HCT116 (cell line): Measurements from ENCODE around the gene CARD10. TPM values are rescaled to one million over a fixed set of nuclear protein-coding genes. Genes with fewer than 3 reads are reported as not detected.

Source experiments
- ATAC-seq: fragments of 200-7000 bp; cut with Tn5 transposase; 2 replicates; pipeline ENCODE4 v1.9.1; 2020; ENCODE audit warnings: mild to moderate bottlenecking, moderate library complexity
- BruUV-seq: library from RNA; stranded (reverse); fragments of 400-500 nt; replicated peaks from 2 replicates; lab custom pipeline; 2021; lab: Mats Ljungman, UMichigan
- CTCF ChIA-PET: fragments of 300-600 bp; sonication (Branson Sonifier 250); formaldehyde crosslinking; loops from one replicate; lab custom pipeline; 2021; ENCODE audit warnings: antibody characterized with exemption; lab: Charles Lee
- POLR2A ChIA-PET: fragments of 300-600, 350-600 bp; sonication (Branson Sonifier 250); formaldehyde crosslinking; loops from one replicate; lab custom pipeline; 2021; ENCODE audit warnings: antibody characterized with exemption; lab: Charles Lee
- RAD21 ChIA-PET, 2 experiments: fragments of 300-600 bp; sonication (Branson Sonifier 250); formaldehyde crosslinking; loops; one replicate each; lab custom pipeline; 2023; ENCODE audit warnings: low total read pairs in 2 of 2; ENCODE audit not compliant: uncharacterized antibody in 2 of 2, unreplicated experiment in 2 of 2, low non-redundant PET in 1 of 2; lab: Charles Lee
- DNase-seq: peaks from one replicate; pipeline ENCODE4 v3.0.0-alpha.2; 2010; ENCODE audit warnings: low read depth, low spot score
- H2AFZ ChIP-seq: fragments of 200-600 bp; shearing (Covaris generic), sonication (generic); 2 replicates; pipeline ENCODE4 v1.6.1; 2017; ENCODE audit warnings: low read depth, mixed run types, mixed read lengths, antibody characterized with exemption, low read length; ENCODE audit not compliant: poor library complexity, severe bottlenecking
- H3K27ac ChIP-seq: 2 replicates; pipeline ENCODE4 v1.5.1; 2012; ENCODE audit warnings: low read depth, low read length
- H3K27me3 ChIP-seq: fragments of 200-600 bp; sonication (generic); 2 replicates; pipeline ENCODE4 v1.6.1; 2016; ENCODE audit warnings: mixed run types, low read length, mixed read lengths; ENCODE audit not compliant: insufficient read depth
- H3K36me3 ChIP-seq, 2 experiments: fragments of 200-500 bp in 1 of 2; fragments of 200-600 bp in 1 of 2; sonication (Bioruptor generic) in 1 of 2; sonication (generic) in 1 of 2; 2 replicates each; pipeline versions ENCODE4 v1.5.1 to v1.6.1; 2014 to 2016; ENCODE audit warnings: low read length in 2 of 2, inconsistent platforms in 1 of 2, mixed read lengths in 1 of 2, mixed run types in 1 of 2; ENCODE audit not compliant: insufficient read depth in 2 of 2, control insufficient read depth in 1 of 2
- H3K4me1 ChIP-seq, 2 experiments: fragments of 200-600 bp in 1 of 2; sonication (generic) in 1 of 2; 2 replicates each; pipeline versions ENCODE4 v1.5.1 to v1.6.1; 2012 to 2017; ENCODE audit warnings: low read length in 2 of 2, inconsistent platforms in 1 of 2, mild to moderate bottlenecking in 1 of 2, mixed read lengths in 1 of 2, mixed run types in 1 of 2, moderate library complexity in 1 of 2; ENCODE audit not compliant: insufficient read depth in 2 of 2, control insufficient read depth in 1 of 2
- H3K4me2 ChIP-seq: fragments of 200-600 bp; sonication (generic); 2 replicates; pipeline ENCODE4 v1.6.1; 2017; ENCODE audit warnings: mixed run types, low read length, mixed read lengths
- H3K4me3 ChIP-seq, 2 experiments: fragments of 200-600 bp in 1 of 2; sonication (generic) in 1 of 2; replicated peaks in 1 of 2; 2 replicates each; pipeline ENCODE4 v1.5.1; 2011 to 2016; ENCODE audit warnings: low read length in 2 of 2, control low read depth in 1 of 2, low read depth in 1 of 2, mild to moderate bottlenecking in 1 of 2, mixed read lengths in 1 of 2, mixed run types in 1 of 2
- H3K79me2 ChIP-seq: fragments of 200-600 bp; sonication (generic); 2 replicates; pipeline ENCODE4 v1.6.1; 2017; ENCODE audit warnings: mild to moderate bottlenecking, mixed run types, low read length, moderate library complexity, mixed read lengths; ENCODE audit not compliant: insufficient read depth
- H3K9ac ChIP-seq: fragments of 200-600 bp; sonication (generic); 2 replicates; pipeline ENCODE4 v1.6.1; 2016; ENCODE audit warnings: low read length, mixed read lengths
- H3K9me2 ChIP-seq: fragments of 200-600 bp; sonication (generic), shearing (Covaris generic); 2 replicates; pipeline ENCODE4 v1.6.1; 2017; ENCODE audit warnings: mixed run types, mild to moderate bottlenecking, moderate library complexity; ENCODE audit not compliant: insufficient read depth
- H3K9me3 ChIP-seq, 2 experiments: fragments of 200-500 bp in 1 of 2; fragments of 200-600 bp in 1 of 2; sonication (Bioruptor generic) in 1 of 2; sonication (generic) in 1 of 2; 2 replicates each; pipeline ENCODE4 v1.6.1; 2014 to 2017; ENCODE audit warnings: low read length in 2 of 2, mixed read lengths in 2 of 2, inconsistent platforms in 1 of 2, low read depth in 1 of 2, mild to moderate bottlenecking in 1 of 2, mixed run types in 1 of 2, moderate library complexity in 1 of 2; ENCODE audit not compliant: control insufficient read depth in 1 of 2, insufficient read depth in 1 of 2
- H4K20me1 ChIP-seq: fragments of 200-600 bp; sonication (generic), shearing (Covaris generic); 2 replicates; pipeline ENCODE4 v1.6.1; 2017; ENCODE audit warnings: mixed run types, mild to moderate bottlenecking, moderate library complexity; ENCODE audit not compliant: insufficient read depth
- CBX3 ChIP-seq: IDR thresholded peaks from 2 replicates; pipeline ENCODE4 v1.6.1; 2012; ENCODE audit warnings: low read depth
- EGR1 ChIP-seq: IDR thresholded peaks from 2 replicates; pipeline ENCODE4 v1.6.1; 2012; ENCODE audit warnings: low read depth
- ELF1 ChIP-seq: IDR thresholded peaks from 2 replicates; pipeline ENCODE4 v1.6.1; 2012; ENCODE audit warnings: low read depth, borderline replicate concordance
- EZH2phosphoT487 ChIP-seq: fragments of 200-600 bp; IDR thresholded peaks from 2 replicates; pipeline ENCODE4 v1.6.1; 2018; ENCODE audit warnings: antibody characterized with exemption, borderline replicate concordance
- FOSL1 ChIP-seq: IDR thresholded peaks from 2 replicates; pipeline ENCODE4 v1.6.1; 2012; ENCODE audit warnings: low read depth
- JUND ChIP-seq: IDR thresholded peaks from 2 replicates; pipeline ENCODE4 v1.6.1; 2012
- MAX ChIP-seq: IDR thresholded peaks from 2 replicates; pipeline ENCODE4 v1.6.1; 2012
- POLR2A ChIP-seq: IDR thresholded peaks from 2 replicates; pipeline ENCODE4 v1.7.0; 2011; ENCODE audit warnings: borderline replicate concordance; ENCODE audit not compliant: insufficient read depth, insufficient read length; ENCODE audit errors: extremely low read depth
- POLR2AphosphoS5 ChIP-seq: IDR thresholded peaks from 2 replicates; pipeline ENCODE4 v1.6.1; 2011; ENCODE audit warnings: mild to moderate bottlenecking, low read depth, low read length, moderate library complexity
- REST ChIP-seq: IDR thresholded peaks from 2 replicates; pipeline ENCODE4 v1.6.1; 2012; ENCODE audit warnings: low read depth
- SIN3A ChIP-seq: IDR thresholded peaks from 2 replicates; pipeline ENCODE4 v1.6.1; 2012; ENCODE audit warnings: low read depth
- TCF7L2 ChIP-seq: IDR thresholded peaks from 2 replicates; pipeline ENCODE4 v1.7.0; 2011; ENCODE audit warnings: borderline replicate concordance, inconsistent platforms; ENCODE audit not compliant: insufficient read depth, insufficient read length; ENCODE audit errors: extremely low read depth
- ZBTB33 ChIP-seq: IDR thresholded peaks from 2 replicates; pipeline ENCODE4 v1.6.1; 2011; ENCODE audit warnings: mild to moderate bottlenecking, low read length, moderate library complexity; ENCODE audit not compliant: insufficient replicate concordance; ENCODE audit errors: extremely low read depth
- ZFX ChIP-seq: fragments of 450-650 bp; IDR thresholded peaks from 2 replicates; pipeline ENCODE4 v1.6.1; 2017
- intact Hi-C: fragments of 100-400 bp; cut with micrococcal nuclease; formaldehyde crosslinking; loops from 2 replicates; pipeline ENCODE4 v1.10.0; 2022
- total RNA-seq: library from RNA; stranded (reverse); gene quantifications from one replicate; pipeline ENCODE4 v1.2.1, GENCODE V29; 2021; ENCODE audit not compliant: unreplicated experiment

CARD10 gene
- total RNA-seq, 1 experiment from 2014 or later = 32.0 TPM

- no TSS peak for BruUV-seq
- H3K27me3 ChIP-seq = no peaks in the 10 kb centered on the region
- peaks cover 21 to 36% of the 10 kb centered on the region in 2 experiments for H3K4me1 ChIP-seq
- H4K20me1 ChIP-seq = no peaks in the 10 kb centered on the region
- 0 out of 2 replicates have a peak overlapping the region, but pooled peaks have one; percentile 2 for H3K9ac ChIP-seq
- peak overlapping the region; percentile 46 for H3K4me2 ChIP-seq
- POLR2A ChIA-PET = interaction anchor here (1.0 kb wide), 1 partner anchor 9 kb away, joined by 4 read pairs; no protein-coding TSS in a partner anchor
- no peaks in the 10 kb centered on the region for H3K79me2 ChIP-seq
- H3K27ac ChIP-seq = no peak overlapping the region
- ATAC-seq = no peak
- no peak for TF ChIP-seq JUND
- no peak for TF ChIP-seq EGR1
- no peak for TF ChIP-seq TCF7L2
- no peak for TF ChIP-seq ZBTB33
- no peak for TF ChIP-seq SIN3A
- no peak for TF ChIP-seq REST
- no peak for TF ChIP-seq MAX
- no peak for TF ChIP-seq ELF1
- no peak for TF ChIP-seq FOSL1
- no peak for TF ChIP-seq EZH2phosphoT487
- TF ChIP-seq POLR2AphosphoS5 = no peak
- no peak for TF ChIP-seq CBX3
- TF ChIP-seq POLR2A = no peak
- no peak for TF ChIP-seq ZFX
- CTCF ChIA-PET = no interaction called here
- H3K9me3 ChIP-seq = no peaks in the 10 kb centered on the region
- H3K9me2 ChIP-seq = no peaks in the 10 kb centered on the region
- no peaks in the 10 kb centered on the region for H3K36me3 ChIP-seq
- RAD21 ChIA-PET = no interaction called here
- intact Hi-C loops = no loop called here
- DNase-seq = no peak
- peak overlapping the region; percentile 67 for H2AFZ ChIP-seq
- no peak overlapping the region for H3K4me3 ChIP-seq
Measured at GRCh38 chr22:37534445-37534844, 15.2 kb upstream of the CARD10 start.
